OCI-LY7 (cell line): Measurements from ENCODE around the gene DNAAF1. TPM values are rescaled to one million over a fixed set of nuclear protein-coding genes. Genes with fewer than 3 reads are reported as not detected.

Experiments
- BruUV-seq: library from RNA; stranded (reverse); fragments of 400-500 nt; replicated peaks from 2 replicates; lab custom pipeline; 2021; lab: Mats Ljungman, UMichigan
- CTCF ChIA-PET: fragments of 300-600 bp; sonication (Branson Sonifier 250); formaldehyde crosslinking; loops from one replicate; lab custom pipeline; 2022; ENCODE audit warnings: antibody characterized with exemption; ENCODE audit not compliant: unreplicated experiment; lab: Charles Lee
- POLR2A ChIA-PET: fragments of 300-600 bp; sonication (Branson Sonifier 250); formaldehyde crosslinking; loops from one replicate; lab custom pipeline; 2022; ENCODE audit warnings: antibody characterized with exemption; lab: Charles Lee
- DNase-seq: peaks from one replicate; pipeline ENCODE4 v3.0.0-alpha.2; 2015; ENCODE audit warnings: low spot score
- H2AFZ ChIP-seq: fragments of 200-600 bp; sonication (generic), shearing (Covaris generic); 2 replicates; pipeline ENCODE4 v1.6.1; 2014; ENCODE audit warnings: mild to moderate bottlenecking, antibody characterized with exemption, low read length, moderate library complexity
- H3K27ac ChIP-seq: fragments of 200-600 bp; sonication (generic); 2 replicates; pipeline ENCODE4 v1.5.1; 2014; ENCODE audit warnings: mixed run types, low read depth, mild to moderate bottlenecking, moderate library complexity, low read length, inconsistent platforms; ENCODE audit not compliant: poor library complexity, severe bottlenecking
- H3K36me3 ChIP-seq: fragments of 200-600 bp; sonication (generic); 2 replicates; pipeline ENCODE4 v1.6.1; 2014; ENCODE audit warnings: mild to moderate bottlenecking, antibody characterized with exemption, low read length, moderate library complexity, mixed read lengths; ENCODE audit not compliant: insufficient read depth
- H3K4me1 ChIP-seq: fragments of 200-600 bp; sonication (generic); 2 replicates; pipeline ENCODE4 v1.5.1; 2014; ENCODE audit warnings: mild to moderate bottlenecking, low read length; ENCODE audit not compliant: insufficient read depth, poor library complexity, severe bottlenecking
- H3K4me2 ChIP-seq: fragments of 200-600 bp; sonication (generic); 2 replicates; pipeline ENCODE4 v1.6.1; 2014; ENCODE audit warnings: mild to moderate bottlenecking, low read length
- H3K4me3 ChIP-seq: fragments of 200-600 bp; sonication (generic); 2 replicates; pipeline ENCODE4 v1.5.1; 2014; ENCODE audit warnings: mild to moderate bottlenecking, low read depth, low read length; ENCODE audit not compliant: poor library complexity, severe bottlenecking
- H3K79me2 ChIP-seq: fragments of 200-600 bp; sonication (generic); 2 replicates; pipeline ENCODE4 v1.6.1; 2016; ENCODE audit warnings: low read depth, mild to moderate bottlenecking, low read length, moderate library complexity, mixed read lengths; ENCODE audit not compliant: insufficient read depth
- H3K9me2 ChIP-seq: fragments of 200-600 bp; sonication (generic); 2 replicates; pipeline ENCODE4 v1.6.1; 2016; ENCODE audit warnings: mild to moderate bottlenecking, low read length, mixed read lengths; ENCODE audit not compliant: insufficient read depth
- H3K9me3 ChIP-seq: fragments of 200-600 bp; sonication (generic); 2 replicates; pipeline ENCODE4 v1.6.1; 2014; ENCODE audit warnings: mild to moderate bottlenecking, mixed run types, low read length, mixed read lengths
- H4K20me1 ChIP-seq: fragments of 200-600 bp; sonication (generic); 2 replicates; pipeline ENCODE4 v1.6.1; 2014; ENCODE audit warnings: mild to moderate bottlenecking, antibody characterized with exemption, low read length, moderate library complexity, mixed read lengths; ENCODE audit not compliant: insufficient read depth
- CTCF ChIP-seq: fragments of 200-600 bp; sonication (generic); conservative IDR thresholded peaks from 2 replicates; pipeline ENCODE4 v1.5.1; 2014; ENCODE audit warnings: mild to moderate bottlenecking, antibody characterized with exemption, low read length, moderate library complexity, mixed read lengths
- EZH2phosphoT487 ChIP-seq: fragments of 200-600 bp; sonication (generic); IDR thresholded peaks from 2 replicates; pipeline ENCODE4 v1.6.1; 2018; ENCODE audit warnings: low read depth, borderline replicate concordance, mild to moderate bottlenecking, mixed run types, antibody characterized with exemption, low read length, moderate library complexity, mixed read lengths
- intact Hi-C: fragments of 100-400 bp; cut with micrococcal nuclease; formaldehyde crosslinking; loops from one replicate; pipeline ENCODE4 v1.10.0; 2022; ENCODE audit not compliant: unreplicated experiment
- total RNA-seq, 2 experiments: library from RNA; depleted of rRNA in 1 of 2; stranded (reverse); fragments of >200 nt in 1 of 2; shearing (Covaris generic) in 1 of 2; gene quantifications; 2 replicates each; pipeline ENCODE4 v1.2.3, GENCODE V29; 2014 to 2022

DNAAF1 gene
- total RNA-seq, 2 experiments from 2014 or later = 0.34 TPM; not detected in 1

- H3K36me3 ChIP-seq = no peaks in the 10 kb centered on the region
- no TSS peak for BruUV-seq
- H2AFZ ChIP-seq = no peak overlapping the region
- H3K4me2 ChIP-seq = no peak overlapping the region
- intact Hi-C loops = no loop called here
- no peak for DNase-seq
- H3K4me3 ChIP-seq = no peak overlapping the region
- no peaks in the 10 kb centered on the region for H3K4me1 ChIP-seq
- TF ChIP-seq CTCF (no peak), EZH2phosphoT487 (no peak)
- CTCF ChIA-PET = no interaction called here
- no peaks in the 10 kb centered on the region for H3K9me3 ChIP-seq
- H3K79me2 ChIP-seq = no peaks in the 10 kb centered on the region
- no peaks in the 10 kb centered on the region for H4K20me1 ChIP-seq
- POLR2A ChIA-PET = no interaction called here
- H3K9me2 ChIP-seq = no peaks in the 10 kb centered on the region
- no peak overlapping the region for H3K27ac ChIP-seq
Observed at GRCh38 chr16:84159007-84159406, 13.9 kb downstream of the DNAAF1 start.

GRCh38 chr16:84159800-84160199 lies 14.7 kb downstream of the DNAAF1 start:
- TF ChIP-seq EZH2phosphoT487 = no peak
- TF ChIP-seq CTCF = no peak
- CTCF ChIA-PET = no interaction called here
- no peaks in the 10 kb centered on the region for H3K79me2 ChIP-seq
- POLR2A ChIA-PET = no interaction called here
- H3K4me3 ChIP-seq = no peak overlapping the region
- no peaks in the 10 kb centered on the region for H3K9me2 ChIP-seq
- H2AFZ ChIP-seq = no peak overlapping the region
- H3K27ac ChIP-seq = no peak overlapping the region
- BruUV-seq = no TSS peak
- no peaks in the 10 kb centered on the region for H3K4me1 ChIP-seq
- H4K20me1 ChIP-seq = no peaks in the 10 kb centered on the region
- H3K36me3 ChIP-seq = no peaks in the 10 kb centered on the region
- no peaks in the 10 kb centered on the region for H3K9me3 ChIP-seq
- intact Hi-C loops = no loop called here
- DNase-seq = no peak
- H3K4me2 ChIP-seq = no peak overlapping the region

GRCh38 chr16:84161037-84161436 lies 15.9 kb downstream of the DNAAF1 start:
- Histone ChIP-seq H3K79me2 (no peaks in the 10 kb centered on the region), H3K36me3 (no peaks in the 10 kb centered on the region), H3K9me2 (no peaks in the 10 kb centered on the region), H2AFZ (no peak overlapping the region), H3K9me3 (no peaks in the 10 kb centered on the region), H3K4me2 (no peak overlapping the region), H4K20me1 (no peaks in the 10 kb centered on the region), H3K4me1 (no peaks in the 10 kb centered on the region), H3K27ac (no peak overlapping the region), H3K4me3 (no peak overlapping the region)
- CTCF ChIA-PET = no interaction called here
- intact Hi-C loops = no loop called here
- BruUV-seq = no TSS peak
- POLR2A ChIA-PET = no interaction called here
- TF ChIP-seq EZH2phosphoT487 = no peak
- no peak for TF ChIP-seq CTCF
- DNase-seq = no peak
